HepG2 (cell line): ENCODE results near the gene GNA12. TPM values are rescaled to one million over a fixed set of nuclear protein-coding genes. Genes with fewer than 3 reads are reported as not detected.
A peak's percentile ranks its signal among the peaks of the same experiment; 100 is the strongest.

Experiments
- BCL6 ChIP-seq: IDR thresholded peaks from 2 replicates; pipeline ENCODE4 v1.6.1; 2016; ENCODE audit warnings: missing genetic modification reagents, missing compliant biosample characterization
- CHCHD3 ChIP-seq: sonication (generic); formaldehyde crosslinking; IDR thresholded peaks from 2 replicates; pipeline ENCODE4 v1.8.0; 2022; ENCODE audit warnings: mild to moderate bottlenecking, missing genetic modification reagents, moderate library complexity
- DNMT1 ChIP-seq: sonication (generic); formaldehyde crosslinking; IDR thresholded peaks from 2 replicates; pipeline ENCODE4 v1.5.1; 2020; ENCODE audit warnings: mild to moderate bottlenecking, missing genetic modification reagents
- FOXC1 ChIP-seq: sonication (generic); formaldehyde crosslinking; IDR thresholded peaks from 2 replicates; pipeline ENCODE4 v1.8.0; 2022; ENCODE audit warnings: mild to moderate bottlenecking, missing genetic modification reagents, borderline replicate concordance
- FOXK1 ChIP-seq: sonication (generic); formaldehyde crosslinking; IDR thresholded peaks from 2 replicates; pipeline ENCODE4 v1.4.0; 2020; ENCODE audit warnings: low read depth, missing genetic modification reagents, borderline replicate concordance
- NFE2L1 ChIP-seq: sonication (generic); formaldehyde crosslinking; IDR thresholded peaks from 2 replicates; pipeline ENCODE4 v1.4.0; 2020; ENCODE audit warnings: missing genetic modification reagents, mild to moderate bottlenecking, borderline replicate concordance
- TCF12 ChIP-seq, 2 experiments: fragments of 450-650 bp in 1 of 2; sonication (generic) in 1 of 2; formaldehyde crosslinking in 1 of 2; IDR thresholded peaks; 2 replicates each; pipeline versions ENCODE4 v1.6.1 to v1.8.0; 2017 to 2022; ENCODE audit warnings: antibody characterized with exemption in 1 of 2, mild to moderate bottlenecking in 1 of 2, missing genetic modification reagents in 1 of 2, moderate library complexity in 1 of 2
- U2AF1 ChIP-seq: fragments of 200-400 bp; formaldehyde crosslinking; optimal IDR thresholded peaks from 2 replicates; pipeline ENCODE3; 2017; ENCODE audit warnings: mild to moderate bottlenecking, low read depth, low read length
- ZC3H13 ChIP-seq: sonication (generic); formaldehyde crosslinking; IDR thresholded peaks from 2 replicates; pipeline ENCODE4 v1.8.1; 2023; ENCODE audit warnings: mild to moderate bottlenecking, missing genetic modification reagents, moderate library complexity
- ZEB1 ChIP-seq: IDR thresholded peaks from 2 replicates; pipeline ENCODE4 v1.6.1; 2012; ENCODE audit warnings: mild to moderate bottlenecking, low read depth, inconsistent platforms; ENCODE audit not compliant: insufficient replicate concordance
- ZFP41 ChIP-seq: sonication (generic); formaldehyde crosslinking; IDR thresholded peaks from 2 replicates; pipeline ENCODE4 v1.4.0; 2020; ENCODE audit warnings: mild to moderate bottlenecking, missing genetic modification reagents, borderline replicate concordance
- ZFX ChIP-seq: sonication (generic); formaldehyde crosslinking; IDR thresholded peaks from 2 replicates; pipeline ENCODE4 v1.4.0; 2020; ENCODE audit warnings: mild to moderate bottlenecking, low read depth, missing genetic modification reagents, moderate library complexity
- ZNF563 ChIP-seq: sonication (generic); formaldehyde crosslinking; IDR thresholded peaks from 2 replicates; pipeline ENCODE4 v1.8.0; 2022; ENCODE audit warnings: mild to moderate bottlenecking, moderate library complexity, missing genetic modification reagents
- ZNF609 ChIP-seq: sonication (generic); formaldehyde crosslinking; IDR thresholded peaks from 2 replicates; pipeline ENCODE4 v1.4.0; 2020; ENCODE audit warnings: mild to moderate bottlenecking, missing genetic modification reagents, borderline replicate concordance
- ZNF788 ChIP-seq: sonication (generic); formaldehyde crosslinking; IDR thresholded peaks from 2 replicates; pipeline ENCODE4 v1.5.0; 2020; ENCODE audit warnings: mild to moderate bottlenecking, missing genetic modification reagents, borderline replicate concordance
- ZNF839 ChIP-seq: sonication (generic); formaldehyde crosslinking; IDR thresholded peaks from 2 replicates; pipeline ENCODE4 v1.4.0; 2020; ENCODE audit warnings: missing genetic modification reagents, mild to moderate bottlenecking, borderline replicate concordance
- ZSCAN22 ChIP-seq: sonication (generic); formaldehyde crosslinking; IDR thresholded peaks from 2 replicates; pipeline ENCODE4 v1.4.0; 2020; ENCODE audit warnings: mild to moderate bottlenecking, missing genetic modification reagents
- polyA plus RNA-seq, 8 experiments: library from polyadenylated mRNA; depleted of rRNA in 3 of 8; stranded (reverse) in 7 of 8; unstranded in 1 of 8; fragments of >200 nt; fragmentation: Illumina TruSeq in 4 of 8; extraction: Trizol in 4 of 8; gene quantifications; 2 replicates each; pipeline versions ENCODE4 v1.2.1 to v1.2.3, GENCODE V29; 2011 to 2016; ENCODE audit warnings: low read depth in 4 of 8, missing spikeins in 1 of 8, mixed read lengths in 1 of 8; ENCODE audit not compliant: insufficient read depth in 1 of 8
- total RNA-seq, 5 experiments: library from RNA; depleted of rRNA; stranded (reverse); fragments of >200 nt; fragmentation: Illumina TruSeq; extraction: Trizol; gene quantifications; 2 replicates each; pipeline ENCODE4 v1.2.3, GENCODE V29; 2016; ENCODE audit warnings: low read depth in 1 of 5
- TF ChIP-seq, protein P1 (sequence below): sonication (generic); formaldehyde crosslinking; IDR thresholded peaks from 2 replicates; pipeline ENCODE4 v1.4.0; 2020; ENCODE audit warnings: missing genetic modification reagents
- TF ChIP-seq, protein P2 (sequence below): sonication (generic); formaldehyde crosslinking; IDR thresholded peaks from 2 replicates; pipeline ENCODE4 v1.4.0; 2020; ENCODE audit warnings: mild to moderate bottlenecking, missing genetic modification reagents

The GNA12 gene
- total and polyA plus RNA-seq, 2 of the 13 experiments (the other 11 are each of a cell fraction or from before 2014, with no cell fraction given): 16.2 to 50.9 TPM

DNA sequence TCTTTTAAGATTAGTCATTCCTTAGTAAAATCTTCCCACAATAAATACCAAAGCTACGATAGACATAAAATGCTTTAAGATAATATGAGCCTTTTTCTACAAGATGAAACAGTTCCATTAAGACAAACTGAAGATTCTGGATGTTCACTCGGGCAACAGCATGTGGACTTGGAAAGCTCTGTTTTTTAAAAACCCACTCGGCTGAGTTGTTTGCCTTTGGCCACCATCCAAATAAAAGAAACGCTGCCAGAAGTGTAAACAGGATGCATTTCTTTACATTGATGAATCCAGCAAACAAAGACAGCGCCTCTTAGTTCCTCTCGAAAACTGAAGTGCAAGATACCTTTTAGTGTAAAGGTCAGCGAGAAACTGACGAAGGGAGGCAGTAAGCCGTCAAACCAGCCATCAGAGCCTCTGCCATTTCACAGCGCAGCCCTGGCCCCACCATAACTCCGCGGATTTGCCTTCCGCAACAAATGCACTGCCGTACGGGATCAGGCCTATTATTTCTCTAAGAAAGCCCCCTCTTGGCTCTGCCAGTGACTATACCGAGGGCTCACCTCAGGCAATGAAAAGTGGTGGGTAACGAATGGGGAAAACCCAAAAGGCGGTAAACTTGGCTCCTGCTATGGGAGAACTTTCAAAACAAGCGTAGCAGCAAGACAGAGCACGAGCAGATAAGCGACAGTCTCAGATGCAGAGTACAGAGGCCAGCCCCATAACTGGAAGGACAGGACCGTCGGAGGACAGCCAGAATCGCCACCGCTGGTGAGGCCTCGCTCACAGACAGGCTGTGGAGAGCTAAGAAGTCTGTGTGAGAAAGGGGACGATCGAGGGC lies 41.4 kb downstream of the GNA12 start (continued):
- TF ChIP-seq ZFP41 (no peak), ZEB1 (no peak), CHCHD3 (CRISPR knock-in tag) (no peak), ZSCAN22 (no peak), ZNF788 (CRISPR knock-in tag) (peak; percentile 65), TCF12 (IDR thresholded peaks at IDR 0.05) (no peak), TCF12 (CRISPR knock-in tag; IDR thresholded peaks at IDR 0.05) (peak; percentile 54; the same call in 1 of the 2 replicates), ZNF609 (CRISPR knock-in tag) (peak; percentile 64; the same call in 1 of the 2 replicates), DNMT1 (CRISPR knock-in tag) (no peak), ZC3H13 (CRISPR knock-in tag) (0 out of 2 replicates have a peak, but pooled peaks have one; percentile 11), BCL6 (peak; percentile 68), ZNF839 (CRISPR knock-in tag) (no peak), U2AF1 (no peak), NFE2L1 (no peak), ZNF563 (no peak), FOXK1 (CRISPR knock-in tag) (peak; percentile 79), ZFX (CRISPR knock-in tag) (peak; percentile 57; the same call in 1 of the 2 replicates), FOXC1 (CRISPR knock-in tag) (no peak)
- TF ChIP-seq, protein P1, sequence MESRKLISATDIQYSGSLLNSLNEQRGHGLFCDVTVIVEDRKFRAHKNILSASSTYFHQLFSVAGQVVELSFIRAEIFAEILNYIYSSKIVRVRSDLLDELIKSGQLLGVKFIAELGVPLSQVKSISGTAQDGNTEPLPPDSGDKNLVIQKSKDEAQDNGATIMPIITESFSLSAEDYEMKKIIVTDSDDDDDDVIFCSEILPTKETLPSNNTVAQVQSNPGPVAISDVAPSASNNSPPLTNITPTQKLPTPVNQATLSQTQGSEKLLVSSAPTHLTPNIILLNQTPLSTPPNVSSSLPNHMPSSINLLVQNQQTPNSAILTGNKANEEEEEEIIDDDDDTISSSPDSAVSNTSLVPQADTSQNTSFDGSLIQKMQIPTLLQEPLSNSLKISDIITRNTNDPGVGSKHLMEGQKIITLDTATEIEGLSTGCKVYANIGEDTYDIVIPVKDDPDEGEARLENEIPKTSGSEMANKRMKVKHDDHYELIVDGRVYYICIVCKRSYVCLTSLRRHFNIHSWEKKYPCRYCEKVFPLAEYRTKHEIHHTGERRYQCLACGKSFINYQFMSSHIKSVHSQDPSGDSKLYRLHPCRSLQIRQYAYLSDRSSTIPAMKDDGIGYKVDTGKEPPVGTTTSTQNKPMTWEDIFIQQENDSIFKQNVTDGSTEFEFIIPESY (CRISPR knock-in tag): peak; percentile 44; the same call in 1 of the 2 replicates
- TF ChIP-seq, protein P2, sequence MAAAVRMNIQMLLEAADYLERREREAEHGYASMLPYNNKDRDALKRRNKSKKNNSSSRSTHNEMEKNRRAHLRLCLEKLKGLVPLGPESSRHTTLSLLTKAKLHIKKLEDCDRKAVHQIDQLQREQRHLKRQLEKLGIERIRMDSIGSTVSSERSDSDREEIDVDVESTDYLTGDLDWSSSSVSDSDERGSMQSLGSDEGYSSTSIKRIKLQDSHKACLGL (CRISPR knock-in tag): 0 out of 2 replicates have a peak, but pooled peaks have one; percentile 5
